H1 (cell line): Measurements from ENCODE around the gene MYRF. TPM values are rescaled to one million over a fixed set of nuclear protein-coding genes. Genes with fewer than 3 reads are reported as not detected.
A peak's percentile ranks its signal among the peaks of the same experiment; 100 is the strongest.

Experiments used
- ASH2L ChIP-seq: fragments of 200-600, 300-600 bp; sonication (generic); IDR thresholded peaks from one replicate; pipeline ENCODE4 v1.7.1; 2017; ENCODE audit warnings: low read length
- BCL11A ChIP-seq, 2 experiments: IDR thresholded peaks; one replicate each; pipeline ENCODE4 v1.6.1; 2011; ENCODE audit warnings: low read depth in 2 of 2, low read length in 2 of 2, mild to moderate bottlenecking in 2 of 2
- CBX5 ChIP-seq: fragments of 300-800, 300-1000 bp; sonication (generic); IDR thresholded peaks from 2 replicates; pipeline ENCODE4 v1.7.1; 2016; ENCODE audit warnings: antibody characterized with exemption, low read length, low read depth
- EZH2 ChIP-seq: fragments of 200-600 bp; sonication (generic); IDR thresholded peaks from 2 replicates; pipeline ENCODE4 v1.7.1; 2012; ENCODE audit warnings: low read depth, mild to moderate bottlenecking, moderate library complexity, low read length, inconsistent platforms; ENCODE audit not compliant: severe bottlenecking
- GABPA ChIP-seq: IDR thresholded peaks from 2 replicates; pipeline ENCODE4 v1.6.1; 2011; ENCODE audit warnings: mild to moderate bottlenecking, low read length, moderate library complexity, borderline replicate concordance; ENCODE audit not compliant: insufficient read depth
- JUND ChIP-seq: IDR thresholded peaks from 2 replicates; pipeline ENCODE4 v1.6.1; 2011; ENCODE audit warnings: mild to moderate bottlenecking, improper control_type of control experiment, low read length
- NANOG ChIP-seq: IDR thresholded peaks from 2 replicates; pipeline ENCODE4 v1.6.1; 2011; ENCODE audit warnings: low read length, low read depth, mild to moderate bottlenecking, inconsistent platforms; ENCODE audit not compliant: insufficient read depth, poor library complexity, severe bottlenecking
- NRF1 ChIP-seq: IDR thresholded peaks from 2 replicates; pipeline ENCODE4 v1.6.1; 2011; ENCODE audit warnings: mild to moderate bottlenecking, low read depth, low read length, improper control_type of control experiment
- RNF2 ChIP-seq: fragments of 200-900, 300-1000 bp; sonication (generic); IDR thresholded peaks from 2 replicates; pipeline ENCODE4 v1.7.1; 2016; ENCODE audit warnings: borderline replicate concordance, low read depth, mild to moderate bottlenecking, antibody characterized with exemption, low read length; ENCODE audit not compliant: poor library complexity, severe bottlenecking; ENCODE audit errors: missing control alignments
- SUZ12 ChIP-seq: fragments of 200-600 bp; sonication (generic); IDR thresholded peaks from 2 replicates; pipeline ENCODE4 v1.6.1; 2012; ENCODE audit warnings: mild to moderate bottlenecking, inconsistent platforms, low read length, moderate library complexity, mixed read lengths
- TCF12 ChIP-seq: IDR thresholded peaks from 2 replicates; pipeline ENCODE4 v1.6.1; 2011; ENCODE audit warnings: low read depth, mild to moderate bottlenecking, low read length
- polyA plus RNA-seq, 7 experiments: library from polyadenylated mRNA; depleted of rRNA in 3 of 7; stranded (reverse) in 5 of 7; unstranded in 2 of 7; fragments of >200 nt in 5 of 7; fragments of 200-250 nt in 2 of 7; gene quantifications; 1 replicate in 5 of 7; 2 replicates in 1 of 7; 4 replicates in 1 of 7; pipeline versions ENCODE4 v1.2.1 to v1.2.3, GENCODE V29; 2011 to 2013; ENCODE audit warnings: missing spikeins in 2 of 7, mixed read lengths in 2 of 7
- total RNA-seq: library from RNA; stranded (reverse); fragmentation: NEBNext Ultra II Directional; extraction: Animal tissue kit (Norgen Biotek cat#: 25700); gene quantifications from 2 replicates; pipeline ENCODE4 v1.2.1, GENCODE V29; 2021
- TF ChIP-seq, protein P1 (sequence below): IDR thresholded peaks from 2 replicates; pipeline ENCODE4 v1.6.1; 2012; ENCODE audit warnings: inconsistent platforms
- TF ChIP-seq, protein P2 (sequence below): IDR thresholded peaks from 2 replicates; pipeline ENCODE4 v1.6.1; 2012; ENCODE audit warnings: low read length, inconsistent platforms

Gene MYRF
- total and polyA plus RNA-seq, 2 of the 8 experiments (the other 6 are each of a cell fraction or from before 2014, with no cell fraction given), result 6.0 to 6.1 TPM

DNA sequence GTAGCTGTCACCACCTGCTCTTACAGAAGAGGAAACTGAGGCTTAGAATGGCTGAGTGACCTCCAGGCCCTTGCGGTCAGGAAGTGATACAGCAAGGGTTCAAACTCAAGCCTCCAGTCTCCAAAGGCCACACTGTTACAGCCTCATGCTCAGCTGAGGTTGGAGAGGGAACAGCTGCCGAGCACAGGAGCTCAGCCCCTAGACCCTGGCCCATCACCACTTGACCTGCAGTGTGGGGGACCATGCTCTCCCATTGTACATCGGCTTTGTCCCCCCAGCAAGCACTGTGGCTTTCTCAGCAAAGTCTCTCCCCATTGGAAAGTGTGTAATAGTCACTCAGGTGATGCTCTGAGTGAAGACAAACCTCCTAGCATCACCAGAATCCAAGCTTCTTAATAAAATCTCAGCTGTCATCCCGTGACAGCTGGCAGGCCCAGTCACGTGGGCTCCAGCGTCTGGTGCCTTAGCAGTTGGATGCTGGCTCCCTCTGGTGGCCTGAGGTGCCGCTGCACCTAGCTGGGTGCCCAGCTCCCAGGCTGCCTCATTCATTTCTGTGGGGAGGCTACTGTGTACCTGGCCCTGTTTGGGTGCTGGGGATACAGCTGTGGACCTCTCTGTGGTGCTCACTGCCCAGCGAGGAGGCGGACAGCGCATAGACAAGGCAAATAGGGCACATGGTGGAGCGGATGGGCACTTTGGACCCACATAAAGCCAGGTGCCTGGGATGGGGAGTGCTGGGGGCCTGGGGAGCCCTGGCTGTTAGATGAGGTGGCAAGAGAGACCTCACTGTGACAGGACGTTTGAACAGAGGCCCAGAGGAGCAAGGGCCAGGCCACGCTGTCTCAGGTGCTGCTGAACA is 19.1 kb upstream of the MYRF start (continued):
- TF ChIP-seq RNF2 (no peak), NANOG (no peak), NRF1 (no peak), SUZ12 (no peak), JUND (no peak), BCL11A (IDR thresholded peaks at IDR 0.05; ENCODE audit: low read depth in 2 of 2, low read length in 2 of 2) (no peak), CBX5 (no peak), GABPA (no peak; the same call in 1 of the 2 replicates), EZH2 (no peak), ASH2L (no peak), TCF12 (0 out of 2 replicates have a peak, but pooled peaks have one; percentile 41)
- TF ChIP-seq, protein P1, sequence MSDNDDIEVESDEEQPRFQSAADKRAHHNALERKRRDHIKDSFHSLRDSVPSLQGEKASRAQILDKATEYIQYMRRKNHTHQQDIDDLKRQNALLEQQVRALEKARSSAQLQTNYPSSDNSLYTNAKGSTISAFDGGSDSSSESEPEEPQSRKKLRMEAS, result peak; percentile 92
- TF ChIP-seq, protein P2, sequence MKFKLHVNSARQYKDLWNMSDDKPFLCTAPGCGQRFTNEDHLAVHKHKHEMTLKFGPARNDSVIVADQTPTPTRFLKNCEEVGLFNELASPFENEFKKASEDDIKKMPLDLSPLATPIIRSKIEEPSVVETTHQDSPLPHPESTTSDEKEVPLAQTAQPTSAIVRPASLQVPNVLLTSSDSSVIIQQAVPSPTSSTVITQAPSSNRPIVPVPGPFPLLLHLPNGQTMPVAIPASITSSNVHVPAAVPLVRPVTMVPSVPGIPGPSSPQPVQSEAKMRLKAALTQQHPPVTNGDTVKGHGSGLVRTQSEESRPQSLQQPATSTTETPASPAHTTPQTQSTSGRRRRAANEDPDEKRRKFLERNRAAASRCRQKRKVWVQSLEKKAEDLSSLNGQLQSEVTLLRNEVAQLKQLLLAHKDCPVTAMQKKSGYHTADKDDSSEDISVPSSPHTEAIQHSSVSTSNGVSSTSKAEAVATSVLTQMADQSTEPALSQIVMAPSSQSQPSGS, result no peak
